ENCODE measurements around the gene CELA3B.
"Not testable (repeated sequence)": the region's sequence is repeated elsewhere in the genome, so short reads cannot be mapped to it uniquely, and the experiment has no call there.

The CELA3B gene

DNA sequence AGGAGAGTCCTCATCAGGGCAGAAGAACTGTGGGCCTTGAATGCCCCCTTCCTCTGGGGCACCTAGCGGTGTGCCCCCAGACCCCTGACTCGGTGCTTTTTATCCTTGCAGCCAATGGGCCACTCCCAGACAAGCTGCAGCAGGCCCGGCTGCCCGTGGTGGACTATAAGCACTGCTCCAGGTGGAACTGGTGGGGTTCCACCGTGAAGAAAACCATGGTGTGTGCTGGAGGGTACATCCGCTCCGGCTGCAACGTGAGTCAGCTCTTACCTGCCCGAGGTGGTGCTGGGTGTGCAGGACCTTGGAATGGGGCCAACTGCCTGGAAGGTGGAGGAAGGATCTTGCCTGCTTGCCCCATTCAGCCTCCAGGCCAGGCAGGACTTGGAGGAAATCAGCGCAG is 30.4 kb downstream of the CELA3B start:
- not testable (repeated sequence) for DNase-seq (ENCODE audit: low spot score)

GRCh38 chr1:22009566-22009965 is 32.7 kb downstream of the CELA3B start:
- DNase-seq (ENCODE audit: low spot score) = not testable (repeated sequence)

DNA sequence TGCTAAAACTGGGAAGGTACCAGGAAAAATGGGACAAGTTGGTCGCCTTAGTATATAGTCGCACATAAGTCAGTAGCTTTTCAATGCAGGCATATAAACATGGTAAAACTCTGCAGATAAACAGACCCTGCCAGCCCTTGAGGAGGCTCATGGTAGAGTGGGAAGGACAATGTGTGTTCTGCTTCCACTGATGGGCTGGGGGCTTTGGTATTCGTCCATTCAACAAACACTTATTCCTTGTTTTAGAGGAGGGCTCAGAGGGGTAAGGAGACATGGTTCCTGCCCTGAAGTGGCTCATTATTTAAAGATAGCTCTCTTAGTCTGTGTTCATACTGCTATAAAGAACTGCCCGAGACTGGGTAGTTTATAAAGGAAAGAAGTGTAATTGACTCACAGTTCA is 35.9 kb downstream of the CELA3B start:
- DNase-seq (ENCODE audit: low spot score) = not testable (repeated sequence)

GRCh38 chr1:22014575-22015206 is 37.9 kb downstream of the CELA3B start:
- DNase-seq (ENCODE audit: low spot score) = not testable (repeated sequence)

- peak; percentile 16 for DNase-seq (ENCODE audit: low spot score)
These were observed 42.0 kb downstream of the CELA3B start for GRCh38 chr1:22018583-22019559.

DNA sequence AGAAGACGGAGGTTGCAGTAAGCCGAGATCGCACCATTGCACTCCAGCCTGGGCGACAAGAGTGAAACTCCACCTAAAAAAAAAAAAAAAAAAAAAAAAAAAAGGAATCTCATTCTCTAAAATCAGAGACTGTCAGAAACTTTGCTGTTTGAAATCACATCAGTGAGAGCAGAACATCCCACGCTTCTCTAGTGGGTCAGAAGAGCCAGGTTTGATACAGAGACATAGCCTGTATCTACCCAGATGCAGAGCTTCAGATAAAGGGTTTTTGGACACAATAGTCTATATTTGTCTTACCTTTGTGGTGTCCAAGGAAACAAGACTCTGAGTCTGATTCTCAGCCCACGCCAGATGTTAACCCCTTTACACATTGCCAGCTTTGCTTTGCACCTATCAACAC is 44.2 kb downstream of the CELA3B start:
- DNase-seq (ENCODE audit: low spot score) = no peak

GRCh38 chr1:22024485-22025367 is 47.9 kb downstream of the CELA3B start:
- DNase-seq (ENCODE audit: low spot score) = peak; percentile 81

DNA sequence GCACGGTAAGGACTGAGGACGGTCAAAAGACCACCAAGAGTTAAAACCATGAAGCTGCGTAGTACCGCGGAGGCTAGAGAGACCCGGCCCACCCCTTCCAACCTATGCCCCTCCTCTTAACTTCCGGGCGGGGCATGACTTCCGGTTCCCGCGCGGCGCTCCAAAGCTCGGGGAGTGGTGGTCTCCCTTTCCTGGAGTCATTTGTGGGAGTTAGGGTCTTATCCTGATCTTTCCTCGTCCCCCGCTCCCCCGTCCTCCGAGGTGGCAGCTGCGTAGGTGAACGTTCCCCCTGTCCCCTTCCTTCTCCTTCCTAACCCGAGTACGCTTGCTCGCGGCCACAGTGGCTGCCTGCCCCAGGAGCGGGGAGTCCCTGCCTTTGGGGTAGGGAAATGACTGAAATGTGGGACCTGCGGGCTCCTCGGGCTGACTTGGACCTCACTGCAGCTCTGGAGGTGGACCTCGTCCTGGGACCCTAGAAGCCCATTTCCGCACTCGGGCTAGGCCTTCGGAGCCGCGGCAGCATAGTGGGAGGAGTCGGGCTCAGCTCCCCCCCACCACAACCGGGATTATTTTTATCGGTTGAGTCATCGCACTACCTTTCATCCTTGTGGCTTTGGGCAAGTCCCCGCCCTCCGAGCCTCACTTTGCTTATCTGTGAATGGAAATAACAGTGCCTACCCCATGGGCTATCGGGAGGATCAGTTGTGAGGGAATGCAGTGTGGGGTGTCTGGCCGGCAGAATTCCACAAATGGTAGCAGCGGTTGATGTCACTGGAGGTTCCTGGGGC is 48.7 kb downstream of the CELA3B start:
- DNase-seq (ENCODE audit: low spot score) = peak; percentile 91

- DNase-seq (ENCODE audit: low spot score) = no peak
These were observed 50.1 kb downstream of the CELA3B start for GRCh38 chr1:22026924-22027289.

DNA sequence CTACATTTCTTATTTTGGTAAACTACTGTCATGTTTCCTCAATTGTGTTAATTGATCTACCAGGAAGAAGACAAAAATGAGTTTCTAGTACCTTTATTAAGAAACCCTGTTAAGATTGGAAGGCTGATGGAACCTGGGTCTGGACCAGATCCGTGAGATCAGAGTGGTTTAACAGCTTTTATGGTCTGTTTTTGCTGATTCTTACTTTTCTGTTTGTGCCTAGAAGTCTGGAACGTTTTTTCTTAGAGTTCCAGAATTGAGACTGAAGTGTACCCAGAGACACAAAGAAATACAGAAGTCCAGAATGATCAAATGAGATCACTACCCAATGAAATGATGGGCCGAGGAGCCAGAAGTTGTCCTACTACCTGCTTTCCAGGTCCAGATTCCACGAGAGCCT is 53.2 kb downstream of the CELA3B start:
- DNase-seq (ENCODE audit: low spot score) = no peak

DNA sequence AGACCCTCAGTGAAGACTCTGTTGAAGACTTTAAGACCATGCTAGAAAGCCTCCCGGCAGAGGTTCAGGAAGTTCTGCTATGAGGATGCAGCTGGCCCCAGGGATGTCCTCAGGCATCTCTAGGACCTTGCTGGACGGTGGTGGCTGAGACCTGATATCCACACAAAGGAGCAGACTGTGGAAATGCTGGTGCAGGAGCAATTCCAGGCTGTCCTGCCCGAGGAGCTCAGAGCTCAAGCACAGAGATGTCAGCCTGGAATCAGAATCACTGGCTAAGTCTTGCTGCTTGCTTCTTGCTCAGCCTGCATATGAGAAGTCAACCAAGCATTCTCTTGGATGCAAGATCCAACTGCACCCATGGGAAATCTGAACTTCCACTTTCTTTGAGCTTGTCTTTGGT is 53.7 kb downstream of the CELA3B start:
- no peak for DNase-seq (ENCODE audit: low spot score)

DNA sequence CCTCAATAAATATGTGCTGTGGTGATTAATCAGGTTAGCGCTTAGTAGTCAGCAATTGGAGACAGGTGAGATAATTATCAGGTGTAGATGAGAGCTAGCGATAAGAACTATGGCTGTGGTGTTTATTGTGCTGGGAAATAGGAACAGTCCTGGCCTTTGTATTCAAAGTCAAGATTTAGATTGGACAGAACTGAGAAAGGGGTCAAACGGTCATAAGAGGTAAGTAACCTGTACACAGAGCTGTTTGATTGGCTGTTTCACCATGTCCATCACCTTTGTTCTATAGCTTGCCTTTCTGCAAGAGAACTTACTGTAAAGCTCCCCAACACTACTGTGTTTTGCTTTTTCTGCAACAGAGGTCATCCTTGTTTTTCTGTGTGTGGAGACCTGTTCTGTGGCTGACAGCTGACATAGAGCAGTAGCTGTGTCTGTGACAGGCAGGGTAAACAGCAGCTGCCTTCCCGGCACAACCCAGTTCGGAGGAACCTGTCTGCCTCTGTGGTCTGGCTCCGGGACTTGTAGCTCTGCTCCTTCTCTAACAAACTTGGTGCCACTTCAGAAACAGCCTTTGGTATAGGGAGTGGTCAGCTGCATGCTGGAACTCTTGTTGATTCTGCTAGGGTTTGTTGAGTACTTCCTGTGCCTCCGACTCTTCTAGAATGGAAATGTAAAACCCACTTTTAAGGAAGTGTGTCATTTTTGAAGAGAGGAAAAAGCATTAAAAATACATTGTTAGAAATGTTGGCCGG is 54.6 kb downstream of the CELA3B start:
- peak; percentile 84 for DNase-seq (ENCODE audit: low spot score)

DNA sequence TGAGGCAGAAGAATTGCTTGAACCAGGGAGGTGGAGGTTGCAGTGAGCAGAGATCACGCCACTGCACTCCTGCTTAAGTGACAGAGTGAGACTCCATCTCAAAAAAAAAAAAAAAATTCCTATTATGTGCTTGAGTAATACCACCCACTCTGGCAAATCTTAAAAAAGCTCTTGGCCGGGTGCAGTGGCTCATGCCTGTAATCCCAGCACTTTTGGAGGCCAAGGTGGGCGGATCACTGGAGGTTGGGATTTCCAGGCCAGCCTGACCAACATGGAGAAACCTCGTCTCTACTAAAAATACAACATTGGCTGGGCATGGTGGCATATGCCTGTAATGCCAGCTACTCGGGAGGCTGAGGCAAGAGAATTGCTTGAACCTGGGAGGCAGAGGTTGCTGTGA is 58.0 kb downstream of the CELA3B start:
- not testable (repeated sequence) for DNase-seq (ENCODE audit: low spot score)

- no peak for DNase-seq (ENCODE audit: low spot score)
These were observed 60.7 kb downstream of the CELA3B start for GRCh38 chr1:22037520-22037919.

- no peak for DNase-seq (ENCODE audit: low spot score)
These were observed 61.2 kb downstream of the CELA3B start for GRCh38 chr1:22038036-22038435.

Small RNA genes lying within 50 kb of the gene (small RNA-seq; reads per million reads assigned to genes)
- 0 reads per million in 2 experiments for gene RN7SL186P
- gene RN7SL386P = 0 reads per million in 2 experiments
- 0 reads per million in 2 experiments for gene RNU6-1022P
- 0 reads per million in 2 experiments for gene RNU6-776P
